ENCODE results near the gene CHRNA10.

The CHRNA10 gene

GRCh38 chr11:3709977-3710376 lies 38.8 kb upstream of the CHRNA10 start:
- TF ChIP-seq ZBTB7A (IDR thresholded peaks at IDR 0.05; ENCODE audit: low read depth) (no peak), YY1 (IDR thresholded peaks at IDR 0.05; ENCODE audit: low read depth) (no peak), RAD21 (IDR thresholded peaks at IDR 0.05; ENCODE audit: low read depth) (no peak), MAX (IDR thresholded peaks at IDR 0.05) (no peak), CEBPB (IDR thresholded peaks at IDR 0.05) (peak; percentile 87), FOXM1 (IDR thresholded peaks at IDR 0.05; ENCODE audit: borderline replicate concordance, low read depth) (no peak), TAF1 (IDR thresholded peaks at IDR 0.05; ENCODE audit: low read depth) (no peak), TEAD4 (IDR thresholded peaks at IDR 0.05) (peak; percentile 69), TCF12 (IDR thresholded peaks at IDR 0.05; ENCODE audit: low read depth) (peak; percentile 39; the same call in 1 of the 2 replicates), REST (IDR thresholded peaks at IDR 0.05; ENCODE audit: low read depth) (no peak), NFIC (IDR thresholded peaks at IDR 0.05) (peak; percentile 81)
- TF ChIP-seq, protein P1, sequence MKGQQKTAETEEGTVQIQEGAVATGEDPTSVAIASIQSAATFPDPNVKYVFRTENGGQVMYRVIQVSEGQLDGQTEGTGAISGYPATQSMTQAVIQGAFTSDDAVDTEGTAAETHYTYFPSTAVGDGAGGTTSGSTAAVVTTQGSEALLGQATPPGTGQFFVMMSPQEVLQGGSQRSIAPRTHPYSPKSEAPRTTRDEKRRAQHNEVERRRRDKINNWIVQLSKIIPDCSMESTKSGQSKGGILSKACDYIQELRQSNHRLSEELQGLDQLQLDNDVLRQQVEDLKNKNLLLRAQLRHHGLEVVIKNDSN (IDR thresholded peaks at IDR 0.05): no peak

DNA sequence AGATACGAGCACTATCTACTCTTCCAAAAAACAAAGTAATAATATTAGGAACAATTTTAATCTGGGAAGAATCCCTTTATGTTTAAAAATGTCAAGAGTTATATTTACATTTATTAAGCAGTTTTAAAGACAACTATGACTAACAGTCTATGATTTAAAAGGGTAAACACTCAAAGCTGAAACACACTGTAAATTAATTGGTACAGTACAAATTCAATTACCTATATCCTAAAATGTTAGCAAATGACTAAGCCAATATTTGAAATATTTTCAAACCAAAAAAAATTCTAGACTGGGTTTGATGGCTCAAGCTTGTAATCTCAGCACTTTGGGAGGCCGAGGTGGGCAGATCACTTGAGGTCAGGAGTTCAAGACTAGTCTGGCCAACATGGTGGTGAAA lies 36.0 kb upstream of the CHRNA10 start:
- TF ChIP-seq FOXM1 (IDR thresholded peaks at IDR 0.05; ENCODE audit: borderline replicate concordance, low read depth): no peak
- TF ChIP-seq EGR1 (IDR thresholded peaks at IDR 0.05): no peak
- no peak for TF ChIP-seq TAF1 (IDR thresholded peaks at IDR 0.05; ENCODE audit: low read depth)
- TF ChIP-seq, protein P1 (IDR thresholded peaks at IDR 0.05): no peak
- TF ChIP-seq MAX (IDR thresholded peaks at IDR 0.05): no peak

GRCh38 chr11:3703383-3703782 lies 32.2 kb upstream of the CHRNA10 start:
- no peak for TF ChIP-seq YY1 (IDR thresholded peaks at IDR 0.05; ENCODE audit: low read depth)
- no peak for TF ChIP-seq MAX (IDR thresholded peaks at IDR 0.05)
- no peak for TF ChIP-seq RAD21 (IDR thresholded peaks at IDR 0.05; ENCODE audit: low read depth)
- TF ChIP-seq REST (IDR thresholded peaks at IDR 0.05; ENCODE audit: low read depth): no peak
- TF ChIP-seq NFIC (IDR thresholded peaks at IDR 0.05): no peak
- TF ChIP-seq TAF1 (IDR thresholded peaks at IDR 0.05; ENCODE audit: low read depth): no peak

- TF ChIP-seq RAD21 (IDR thresholded peaks at IDR 0.05; ENCODE audit: low read depth) (no peak), EGR1 (IDR thresholded peaks at IDR 0.05) (no peak), ZBTB7A (IDR thresholded peaks at IDR 0.05; ENCODE audit: low read depth) (no peak), CREB1 (IDR thresholded peaks at IDR 0.05; ENCODE audit: low read depth) (no peak), TAF1 (IDR thresholded peaks at IDR 0.05; ENCODE audit: low read depth) (no peak), TEAD4 (IDR thresholded peaks at IDR 0.05) (no peak), CEBPB (IDR thresholded peaks at IDR 0.05) (no peak), FOXM1 (IDR thresholded peaks at IDR 0.05; ENCODE audit: borderline replicate concordance, low read depth) (no peak), NFIC (IDR thresholded peaks at IDR 0.05) (no peak), MAX (IDR thresholded peaks at IDR 0.05) (no peak), EP300 (IDR thresholded peaks at IDR 0.05; ENCODE audit: borderline replicate concordance) (no peak), REST (IDR thresholded peaks at IDR 0.05; ENCODE audit: low read depth) (no peak), TCF12 (IDR thresholded peaks at IDR 0.05; ENCODE audit: low read depth) (no peak), YY1 (IDR thresholded peaks at IDR 0.05; ENCODE audit: low read depth) (no peak)
- TF ChIP-seq, protein P1 (IDR thresholded peaks at IDR 0.05): no peak
Measured at GRCh38 chr11:3700910-3701309, 29.7 kb upstream of the CHRNA10 start.
